RWPE2 (cell line): ENCODE results near the gene CTSL.

Experiments
- ATAC-seq: fragments of 200-7000 bp; cut with Tn5 transposase; 3 replicates; pipeline ENCODE4 v1.9.1; 2021; ENCODE audit warnings: low read depth
- DNase-seq: peaks from one replicate; pipeline ENCODE4 v3.0.0-alpha.2; 2020; ENCODE audit warnings: low spot score
- H3K27ac ChIP-seq: fragments of 450-650 bp; 2 replicates; pipeline ENCODE4 v1.5.1; 2017; ENCODE audit warnings: mild to moderate bottlenecking; ENCODE audit not compliant: poor library complexity, severe bottlenecking
- H3K27me3 ChIP-seq: fragments of 250-450 bp; sonication (Bioruptor Pico); 2 replicates; pipeline ENCODE4 v1.5.1; 2021; ENCODE audit warnings: mild to moderate bottlenecking, moderate library complexity; ENCODE audit not compliant: insufficient read depth, poor library complexity, severe bottlenecking
- H3K36me3 ChIP-seq: fragments of 250-450 bp; sonication (Bioruptor Pico); 2 replicates; pipeline ENCODE4 v1.5.1; 2020; ENCODE audit warnings: low read depth, mild to moderate bottlenecking, moderate library complexity
- H3K4me1 ChIP-seq: fragments of 250-450 bp; sonication (Bioruptor Pico); 2 replicates; pipeline ENCODE4 v1.5.1; 2021; ENCODE audit warnings: mild to moderate bottlenecking, moderate library complexity; ENCODE audit not compliant: insufficient read depth, poor library complexity, severe bottlenecking
- H3K4me3 ChIP-seq: fragments of 250-450 bp; sonication (Bioruptor Pico); 2 replicates; pipeline ENCODE4 v1.5.1; 2021; ENCODE audit warnings: mild to moderate bottlenecking, moderate library complexity; ENCODE audit not compliant: severe bottlenecking
- H3K9me3 ChIP-seq: fragments of 250-450 bp; sonication (Bioruptor Pico); 2 replicates; pipeline ENCODE4 v1.5.1; 2021; ENCODE audit warnings: mild to moderate bottlenecking, moderate library complexity; ENCODE audit not compliant: severe bottlenecking
- CTCF ChIP-seq: fragments of 450-650 bp; IDR thresholded peaks from one replicate; pipeline ENCODE4 v1.5.1; 2017; ENCODE audit warnings: mild to moderate bottlenecking, moderate library complexity; ENCODE audit not compliant: poor library complexity, severe bottlenecking

Gene CTSL

GRCh38 chr9:87760529-87760928, 34.6 kb downstream of the CTSL start:
- Histone ChIP-seq H3K27ac (no peak overlapping the region), H3K4me3 (no peak overlapping the region), H3K9me3 (no peaks in the 10 kb centered on the region), H3K27me3 (no peaks in the 10 kb centered on the region), H3K36me3 (no peaks in the 10 kb centered on the region), H3K4me1 (peaks cover 10% of the 10 kb centered on the region)
- DNase-seq (no peak), ATAC-seq (no peak)
- no peak for TF ChIP-seq CTCF

- no peaks in the 10 kb centered on the region for H3K36me3 ChIP-seq
- no peak for TF ChIP-seq CTCF
- H3K9me3 ChIP-seq: no peaks in the 10 kb centered on the region
- no peak overlapping the region for H3K27ac ChIP-seq
- peak; percentile 83 for ATAC-seq
- peaks cover 20% of the 10 kb centered on the region for H3K4me1 ChIP-seq
- no peak overlapping the region for H3K4me3 ChIP-seq
- DNase-seq: no peak
- no peaks in the 10 kb centered on the region for H3K27me3 ChIP-seq
These were observed 37.4 kb downstream of the CTSL start for GRCh38 chr9:87763286-87763685.

DNA sequence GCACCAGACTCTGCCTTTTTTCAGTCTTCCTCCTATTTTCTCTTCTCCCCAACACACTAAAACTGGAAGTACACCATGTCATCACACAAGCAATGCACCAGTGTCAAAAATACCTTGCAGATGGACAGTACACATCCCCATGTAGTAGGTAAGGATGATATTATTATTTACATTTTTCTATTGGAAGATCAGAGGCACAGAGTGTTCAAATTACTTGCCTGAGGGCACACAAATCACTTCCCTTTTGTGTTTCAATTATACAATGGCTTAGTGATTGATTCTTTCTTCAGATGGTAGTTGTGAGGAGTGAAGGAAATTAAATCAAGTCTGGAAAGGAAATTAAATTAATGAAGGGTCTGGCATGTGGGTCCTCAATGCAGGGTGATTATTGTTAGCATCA, 39.6 kb downstream of the CTSL start:
- Histone ChIP-seq H3K36me3 (no peaks in the 10 kb centered on the region), H3K4me3 (no peak overlapping the region), H3K27me3 (no peaks in the 10 kb centered on the region), H3K9me3 (no peaks in the 10 kb centered on the region), H3K4me1 (peaks cover 20% of the 10 kb centered on the region), H3K27ac (no peak overlapping the region)
- no peak for TF ChIP-seq CTCF
- DNase-seq (no peak), ATAC-seq (no peak)

DNA sequence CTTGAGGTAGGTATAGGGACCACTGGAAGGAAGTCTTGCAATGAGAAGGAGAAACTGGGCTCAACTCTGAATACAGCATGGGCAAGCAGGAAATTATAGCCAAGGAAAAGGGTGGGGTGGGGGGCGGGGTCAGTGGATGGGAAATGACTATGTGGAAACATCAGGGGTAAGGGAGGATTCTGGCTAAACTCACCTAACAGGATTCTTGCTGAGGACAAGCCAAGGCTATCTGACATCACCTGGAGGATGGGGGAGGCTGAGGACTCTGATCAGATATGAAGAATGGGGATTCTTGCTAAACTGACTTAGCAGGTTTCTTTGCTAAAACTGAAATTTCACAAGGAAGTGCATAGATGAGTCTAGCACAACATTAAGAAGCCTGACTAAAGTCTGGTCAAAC, 40.8 kb downstream of the CTSL start:
- Histone ChIP-seq H3K27me3 (no peaks in the 10 kb centered on the region), H3K27ac (peak overlapping the region; percentile 46), H3K4me1 (peaks cover 20% of the 10 kb centered on the region), H3K9me3 (no peaks in the 10 kb centered on the region), H3K4me3 (no peak overlapping the region), H3K36me3 (no peaks in the 10 kb centered on the region)
- DNase-seq: no peak
- TF ChIP-seq CTCF: no peak
- ATAC-seq: peak; percentile 87

- Histone ChIP-seq H3K9me3 (no peaks in the 10 kb centered on the region), H3K27ac (no peak overlapping the region), H3K4me3 (no peak overlapping the region), H3K36me3 (no peaks in the 10 kb centered on the region), H3K27me3 (no peaks in the 10 kb centered on the region), H3K4me1 (peaks cover 8% of the 10 kb centered on the region)
- ATAC-seq (no peak), DNase-seq (no peak)
- no peak for TF ChIP-seq CTCF
These were observed 44.8 kb downstream of the CTSL start for GRCh38 chr9:87770616-87771315.
